K562 (cell line): Measurements from ENCODE around the gene PKLR.

Experiments
- HNRNPK ChIP-seq: fragments of 200-400 bp; formaldehyde crosslinking; IDR thresholded peaks from one replicate; pipeline ENCODE4 v1.6.1; 2018; ENCODE audit warnings: mild to moderate bottlenecking, low read depth, low read length; ENCODE audit not compliant: poor library complexity, severe bottlenecking
- ZKSCAN1 ChIP-seq: fragments of 150-350 bp; IDR thresholded peaks from 2 replicates; pipeline ENCODE4 v1.6.1; 2016; ENCODE audit warnings: low read depth, low read length
- ZNF75A ChIP-seq: fragments of 450-650 bp; formaldehyde crosslinking; IDR thresholded peaks from 2 replicates; pipeline ENCODE4 v1.4.0; 2020; ENCODE audit warnings: mild to moderate bottlenecking

GRCh38 chr1:155242805-155243358, 58.4 kb downstream of the PKLR start:
- TF ChIP-seq ZNF75A (CRISPR knock-in tag) (no peak), HNRNPK (no peak), ZKSCAN1 (no peak)
